ENCODE measurements around the gene NGEF.

DNA sequence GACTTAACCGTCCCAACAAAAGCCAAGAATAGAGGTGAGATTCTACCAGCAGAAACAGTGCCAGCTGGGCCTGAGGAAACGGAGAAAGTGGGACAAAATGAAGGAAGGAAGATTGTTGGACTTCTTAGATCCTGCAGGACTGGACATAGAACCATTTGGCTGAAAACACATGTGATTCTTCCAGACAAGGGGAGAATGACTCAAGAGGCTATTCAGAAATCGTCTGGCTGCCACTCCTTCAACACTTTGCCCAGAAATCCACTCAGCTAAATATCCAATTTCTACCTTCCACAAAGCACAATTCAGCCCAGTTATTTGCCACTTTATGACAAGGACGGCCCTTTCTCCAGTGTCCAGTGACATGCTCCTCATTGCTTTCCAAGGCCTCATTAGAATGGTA is 81.4 kb downstream of the NGEF start:
- TF ChIP-seq, protein P1, sequence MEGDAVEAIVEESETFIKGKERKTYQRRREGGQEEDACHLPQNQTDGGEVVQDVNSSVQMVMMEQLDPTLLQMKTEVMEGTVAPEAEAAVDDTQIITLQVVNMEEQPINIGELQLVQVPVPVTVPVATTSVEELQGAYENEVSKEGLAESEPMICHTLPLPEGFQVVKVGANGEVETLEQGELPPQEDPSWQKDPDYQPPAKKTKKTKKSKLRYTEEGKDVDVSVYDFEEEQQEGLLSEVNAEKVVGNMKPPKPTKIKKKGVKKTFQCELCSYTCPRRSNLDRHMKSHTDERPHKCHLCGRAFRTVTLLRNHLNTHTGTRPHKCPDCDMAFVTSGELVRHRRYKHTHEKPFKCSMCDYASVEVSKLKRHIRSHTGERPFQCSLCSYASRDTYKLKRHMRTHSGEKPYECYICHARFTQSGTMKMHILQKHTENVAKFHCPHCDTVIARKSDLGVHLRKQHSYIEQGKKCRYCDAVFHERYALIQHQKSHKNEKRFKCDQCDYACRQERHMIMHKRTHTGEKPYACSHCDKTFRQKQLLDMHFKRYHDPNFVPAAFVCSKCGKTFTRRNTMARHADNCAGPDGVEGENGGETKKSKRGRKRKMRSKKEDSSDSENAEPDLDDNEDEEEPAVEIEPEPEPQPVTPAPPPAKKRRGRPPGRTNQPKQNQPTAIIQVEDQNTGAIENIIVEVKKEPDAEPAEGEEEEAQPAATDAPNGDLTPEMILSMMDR (IDR thresholded peaks at IDR 0.05; ENCODE audit: insufficient read depth, low read depth, low read length) = no peak
- no peak for TF ChIP-seq EZH2 (IDR thresholded peaks at IDR 0.05; ENCODE audit: insufficient read depth, low read length)
